H1 (cell line): ENCODE measurements around the gene SHROOM2. TPM values are rescaled to one million over a fixed set of nuclear protein-coding genes. Genes with fewer than 3 reads are reported as not detected.

ENCODE experiments used
- CTCF ChIA-PET: fragments of 300-600 bp; sonication (Branson Sonifier 250); formaldehyde crosslinking; loops from one replicate; lab custom pipeline; 2021; ENCODE audit not compliant: partially characterized antibody; lab: Charles Lee
- POLR2A ChIA-PET: fragments of 300-600 bp; sonication (Branson Sonifier 250); formaldehyde crosslinking; loops from one replicate; lab custom pipeline; 2021; ENCODE audit warnings: inconsistent platforms; ENCODE audit not compliant: partially characterized antibody; lab: Charles Lee
- DNase-seq, 2 experiments: peaks; one replicate each; pipeline versions ENCODE4 v3.0.0 to v3.0.0-alpha.2; 2010 to 2022; ENCODE audit warnings: low spot score in 2 of 2, low read depth in 1 of 2, mixed read lengths in 1 of 2
- FAIRE-seq: peaks from 2 replicates; lab custom pipeline; 2011; peaks lifted over from hg19 to GRCh38; lab: Jason Lieb, UNC
- H2AFZ ChIP-seq: 2 replicates; pipeline ENCODE4 v1.8.1; 2012; ENCODE audit warnings: low read length, inconsistent platforms
- H2AK5ac ChIP-seq: 2 replicates; pipeline ENCODE4 v1.6.1; 2013; ENCODE audit warnings: low read depth, low read length
- H2BK120ac ChIP-seq: replicated peaks from 2 replicates; pipeline ENCODE3; 2013; ENCODE audit warnings: low read depth, low read length, inconsistent platforms
- H2BK12ac ChIP-seq: 2 replicates; pipeline ENCODE4 v1.6.1; 2013; ENCODE audit warnings: low read depth, low read length
- H2BK15ac ChIP-seq: 2 replicates; pipeline ENCODE4 v1.6.1; 2013; ENCODE audit warnings: low read length
- H2BK20ac ChIP-seq: 2 replicates; pipeline ENCODE4 v1.6.1; 2013; ENCODE audit warnings: low read length
- H2BK5ac ChIP-seq: 2 replicates; pipeline ENCODE4 v1.6.1; 2013; ENCODE audit warnings: low read depth, low read length
- H3K14ac ChIP-seq: 2 replicates; pipeline ENCODE4 v1.6.1; 2013; ENCODE audit warnings: inconsistent platforms; ENCODE audit not compliant: insufficient read length
- H3K18ac ChIP-seq: 2 replicates; pipeline ENCODE4 v1.6.1; 2013; ENCODE audit warnings: low read length; ENCODE audit errors: extremely low read depth
- H3K23ac ChIP-seq: 2 replicates; pipeline ENCODE4 v1.6.1; 2013; ENCODE audit warnings: inconsistent platforms; ENCODE audit not compliant: insufficient read length
- H3K23me2 ChIP-seq: 2 replicates; pipeline ENCODE4 v1.6.1; 2013; ENCODE audit warnings: low read depth, low read length
- H3K27ac ChIP-seq: 2 replicates; pipeline ENCODE4 v1.6.1; 2011; ENCODE audit warnings: low read depth, low read length, inconsistent platforms
- H3K27me3 ChIP-seq, 4 experiments: replicated peaks in 1 of 4; 1 replicate in 1 of 4; 2 replicates in 3 of 4; pipeline versions ENCODE4 v1.6.1 to v1.8.1; 2011 to 2013; ENCODE audit warnings: low read length in 3 of 4, mild to moderate bottlenecking in 3 of 4, inconsistent platforms in 2 of 4, mixed read lengths in 2 of 4, moderate library complexity in 1 of 4; ENCODE audit not compliant: control insufficient read depth in 3 of 4, insufficient read depth in 3 of 4; ENCODE audit errors: extremely low read depth in 1 of 4
- H3K36me3 ChIP-seq, 4 experiments: 2 replicates each; pipeline versions ENCODE4 v1.6.1 to v1.8.1; 2011 to 2013; ENCODE audit warnings: mild to moderate bottlenecking in 4 of 4, low read length in 3 of 4, moderate library complexity in 2 of 4, control low read depth in 1 of 4, inconsistent platforms in 1 of 4; ENCODE audit not compliant: insufficient read depth in 4 of 4, control insufficient read depth in 2 of 4
- H3K4ac ChIP-seq: replicated peaks from 2 replicates; pipeline ENCODE3; 2013; ENCODE audit warnings: low read length, low read depth, mixed read lengths, inconsistent platforms; ENCODE audit not compliant: insufficient read length
- H3K4me1 ChIP-seq, 4 experiments: replicated peaks in 1 of 4; 1 replicate in 1 of 4; 2 replicates in 3 of 4; pipeline versions ENCODE4 v1.6.1 to v1.8.1; 2011 to 2013; ENCODE audit warnings: low read length in 3 of 4, inconsistent platforms in 2 of 4, mixed read lengths in 1 of 4; ENCODE audit not compliant: insufficient read depth in 4 of 4, control insufficient read depth in 3 of 4
- H3K4me2 ChIP-seq, 2 experiments: 2 replicates each; pipeline versions ENCODE4 v1.6.1 to v1.8.1; 2011 to 2013; ENCODE audit warnings: low read depth in 2 of 2, low read length in 2 of 2, control low read depth in 1 of 2, inconsistent platforms in 1 of 2, mild to moderate bottlenecking in 1 of 2; ENCODE audit not compliant: insufficient read depth in 1 of 2
- H3K4me3 ChIP-seq, 4 experiments: fragments of 200-600, 300-600 bp in 1 of 4; sonication (generic), shearing (Covaris generic), sonication (Bioruptor Twin) in 1 of 4; 2 replicates each; pipeline versions ENCODE4 v1.5.1 to v1.8.1; 2011 to 2016; ENCODE audit warnings: low read length in 4 of 4, low read depth in 3 of 4, control low read depth in 2 of 4, inconsistent platforms in 2 of 4, mild to moderate bottlenecking in 2 of 4, mixed read lengths in 1 of 4, moderate library complexity in 1 of 4; ENCODE audit not compliant: insufficient read depth in 2 of 4; ENCODE audit errors: extremely low read depth in 1 of 4
- H3K56ac ChIP-seq: replicated peaks from 2 replicates; pipeline ENCODE3; 2013; ENCODE audit warnings: low read depth, mild to moderate bottlenecking, mixed read lengths, low read length, inconsistent platforms; ENCODE audit not compliant: insufficient read length
- H3K79me1 ChIP-seq: 2 replicates; pipeline ENCODE4 v1.6.1; 2013; ENCODE audit warnings: low read depth, low read length, control low read depth
- H3K79me2 ChIP-seq, 2 experiments: 2 replicates each; pipeline versions ENCODE4 v1.6.1 to v1.8.1; 2012 to 2013; ENCODE audit warnings: low read length in 2 of 2, mild to moderate bottlenecking in 2 of 2, inconsistent platforms in 1 of 2; ENCODE audit not compliant: insufficient read depth in 2 of 2, control insufficient read depth in 1 of 2
- H3K9ac ChIP-seq, 4 experiments: replicated peaks in 1 of 4; 1 replicate in 1 of 4; 2 replicates in 3 of 4; pipeline versions ENCODE4 v1.6.1 to v1.8.1; 2011 to 2013; ENCODE audit warnings: low read depth in 3 of 4, low read length in 3 of 4, control low read depth in 2 of 4, mild to moderate bottlenecking in 2 of 4, moderate library complexity in 2 of 4, inconsistent platforms in 1 of 4; ENCODE audit errors: extremely low read depth in 1 of 4
- H3K9me3 ChIP-seq, 2 experiments: 2 replicates each; pipeline versions ENCODE4 v1.6.1 to v1.8.1; 2012 to 2013; ENCODE audit warnings: mild to moderate bottlenecking in 2 of 2, moderate library complexity in 2 of 2, control low read depth in 1 of 2, inconsistent platforms in 1 of 2, low read depth in 1 of 2, low read length in 1 of 2, mixed read lengths in 1 of 2; ENCODE audit not compliant: insufficient read depth in 2 of 2
- H4K20me1 ChIP-seq, 2 experiments: replicated peaks in 1 of 2; 2 replicates each; pipeline versions ENCODE3 to v1.8.1; 2011 to 2013; ENCODE audit warnings: inconsistent platforms in 2 of 2, low read length in 2 of 2, mild to moderate bottlenecking in 1 of 2; ENCODE audit not compliant: insufficient read depth in 2 of 2, control insufficient read depth in 1 of 2
- H4K5ac ChIP-seq: 2 replicates; pipeline ENCODE4 v1.6.1; 2013; ENCODE audit warnings: low read length, low read depth, mixed read lengths, inconsistent platforms; ENCODE audit not compliant: insufficient read length
- H4K8ac ChIP-seq: 2 replicates; pipeline ENCODE4 v1.8.0; 2013; ENCODE audit warnings: mild to moderate bottlenecking, moderate library complexity, low read length, inconsistent platforms; ENCODE audit not compliant: insufficient read depth; ENCODE audit errors: extremely low read depth
- H4K91ac ChIP-seq: replicated peaks from 2 replicates; pipeline ENCODE3; 2013; ENCODE audit warnings: low read length, mixed read lengths, inconsistent platforms; ENCODE audit not compliant: insufficient read length
- BACH1 ChIP-seq: IDR thresholded peaks from 2 replicates; pipeline ENCODE4 v1.6.1; 2012; ENCODE audit warnings: low read length, improper control_type of control experiment
- CBX8 ChIP-seq: fragments of 300-800, 300-1000 bp; sonication (generic); IDR thresholded peaks from 2 replicates; pipeline ENCODE4 v1.7.1; 2016; ENCODE audit warnings: low read depth, low read length, borderline replicate concordance
- CHD2 ChIP-seq: IDR thresholded peaks from 2 replicates; pipeline ENCODE4 v1.6.1; 2012; ENCODE audit warnings: low read length, improper control_type of control experiment
- EZH2 ChIP-seq: fragments of 200-600 bp; sonication (generic); IDR thresholded peaks from 2 replicates; pipeline ENCODE4 v1.7.1; 2012; ENCODE audit warnings: low read depth, mild to moderate bottlenecking, moderate library complexity, low read length, inconsistent platforms; ENCODE audit not compliant: severe bottlenecking
- HDAC6 ChIP-seq: IDR thresholded peaks from one replicate; pipeline ENCODE4 v1.7.1; 2012; ENCODE audit warnings: low read depth, mild to moderate bottlenecking, inconsistent platforms, low read length, moderate library complexity
- KDM1A ChIP-seq: fragments of 200-600, 300-600 bp; sonication (generic); IDR thresholded peaks from 2 replicates; pipeline ENCODE4 v1.7.1; 2016; ENCODE audit warnings: mild to moderate bottlenecking, low read length, borderline replicate concordance
- RAD21 ChIP-seq, 2 experiments: IDR thresholded peaks in 1 of 2; conservative IDR thresholded peaks in 1 of 2; 2 replicates each; pipeline ENCODE4 v1.6.1; 2011; ENCODE audit warnings: low read depth in 2 of 2, low read length in 2 of 2, improper control_type of control experiment in 1 of 2, inconsistent platforms in 1 of 2, mild to moderate bottlenecking in 1 of 2, moderate library complexity in 1 of 2
- RBBP5 ChIP-seq: IDR thresholded peaks from 2 replicates; pipeline ENCODE4 v1.7.1; 2012; ENCODE audit warnings: low read depth, mild to moderate bottlenecking, inconsistent platforms, low read length, moderate library complexity, borderline replicate concordance
- RFX5 ChIP-seq: IDR thresholded peaks from 2 replicates; pipeline ENCODE4 v1.6.1; 2011; ENCODE audit warnings: low read depth, low read length, improper control_type of control experiment, borderline replicate concordance
- SAP30 ChIP-seq: fragments of 300-600 bp; sonication (generic); IDR thresholded peaks from 2 replicates; pipeline ENCODE4 v1.7.1; 2012; ENCODE audit warnings: low read length, moderate library complexity, mild to moderate bottlenecking, inconsistent platforms; ENCODE audit not compliant: insufficient read depth, insufficient replicate concordance
- TAF1 ChIP-seq: IDR thresholded peaks from 2 replicates; pipeline ENCODE4 v1.6.1; 2011; ENCODE audit warnings: mild to moderate bottlenecking, low read depth, low read length
- TCF12 ChIP-seq: IDR thresholded peaks from 2 replicates; pipeline ENCODE4 v1.6.1; 2011; ENCODE audit warnings: low read depth, mild to moderate bottlenecking, low read length
- WGBS, 2 experiments: shearing (Covaris generic) in 1 of 2; methylation state at CpG; one replicate each; pipeline versions ENCODE4 v1.1.6 to v1.1.7; 2013 to 2015; ENCODE audit warnings: low lambda C conversion rate in 2 of 2, mixed read lengths in 2 of 2, inconsistent platforms in 1 of 2, low coverage in 1 of 2, missing lambda C conversion rate in 1 of 2; ENCODE audit not compliant: insufficient replicate concordance in 2 of 2, insufficient coverage in 1 of 2, insufficient read length in 1 of 2; ENCODE audit errors: extremely low coverage in 1 of 2, missing lambda C conversion rate in 1 of 2; 5-methylcytosine and 5-hydroxymethylcytosine counted together
- polyA plus RNA-seq, 7 experiments: library from polyadenylated mRNA; depleted of rRNA in 3 of 7; stranded (reverse) in 5 of 7; unstranded in 2 of 7; fragments of >200 nt in 5 of 7; fragments of 200-250 nt in 2 of 7; gene quantifications; 1 replicate in 5 of 7; 2 replicates in 1 of 7; 4 replicates in 1 of 7; pipeline versions ENCODE4 v1.2.1 to v1.2.3, GENCODE V29; 2011 to 2013; ENCODE audit warnings: missing spikeins in 2 of 7, mixed read lengths in 2 of 7
- total RNA-seq: library from RNA; stranded (reverse); fragmentation: NEBNext Ultra II Directional; extraction: Animal tissue kit (Norgen Biotek cat#: 25700); gene quantifications from 2 replicates; pipeline ENCODE4 v1.2.1, GENCODE V29; 2021

SHROOM2 gene
- total and polyA plus RNA-seq, 2 of the 8 experiments (the other 6 are each of a cell fraction or from before 2014, with no cell fraction given), result 3.4 to 14.2 TPM

- no peak overlapping the region for H3K18ac ChIP-seq
- POLR2A ChIA-PET, result no interaction called here
- TF ChIP-seq EZH2 (no peak), TCF12 (no peak), RAD21 (IDR thresholded peaks at IDR 0.05 in 1 of 2, conservative IDR thresholded peaks at IDR 0.05 in 1 of 2; ENCODE audit: low read depth in 2 of 2, low read length in 2 of 2) (no peak), BACH1 (no peak), HDAC6 (no peak), CBX8 (no peak), CHD2 (no peak), SAP30 (no peak), KDM1A (no peak), RFX5 (no peak), TAF1 (no peak), RBBP5 (no peak)
These were observed 139.8 kb downstream of the SHROOM2 start for GRCh38 chrX:9926002-9926401.

More at GRCh38 chrX:9926002-9926401, 139.8 kb downstream of the SHROOM2 start:
- peaks cover 4 to 5% of the 10 kb centered on the region in 2 experiments; a peak in 3 of 4 replicates for H3K79me2 ChIP-seq
- no peak overlapping the region for H3K4me3 ChIP-seq
- H3K4me1 ChIP-seq, result peaks cover 8 to 21% (median 15%) of the 10 kb centered on the region in 4 experiments
- no peak overlapping the region for H2BK5ac ChIP-seq
- no peak overlapping the region for H2AFZ ChIP-seq
- H2BK20ac ChIP-seq, result 0 out of 2 replicates have a peak overlapping the region, but pooled peaks have one; percentile 72
- H4K5ac ChIP-seq, result no peak overlapping the region
- no peaks in the 10 kb centered on the region for H3K36me3 ChIP-seq
- no peak overlapping the region for H4K91ac ChIP-seq
- no peak overlapping the region for H2BK15ac ChIP-seq
- H3K23me2 ChIP-seq, result peaks cover 6% of the 10 kb centered on the region
- H3K4ac ChIP-seq, result no peak overlapping the region
- no peak overlapping the region for H3K14ac ChIP-seq
- WGBS, 2 experiments, result 91% methylated on average over 9 of the region's 9 CpGs; no CpG with 5 or more reads in 1 of the 2 experiments
- H4K8ac ChIP-seq, result no peak overlapping the region
- no peaks in the 10 kb centered on the region for H3K9me3 ChIP-seq
- H2BK12ac ChIP-seq, result no peak overlapping the region
- H2AK5ac ChIP-seq, result no peak overlapping the region
- no peak overlapping the region for H3K23ac ChIP-seq
- no peaks in the 10 kb centered on the region for H3K27me3 ChIP-seq
- FAIRE-seq (no peak), DNase-seq (no peak)
- H2BK120ac ChIP-seq, result no peak overlapping the region
- no peak overlapping the region for H3K9ac ChIP-seq
- no peak overlapping the region for H3K56ac ChIP-seq
- no peak overlapping the region for H3K4me2 ChIP-seq
- no peak overlapping the region for H3K27ac ChIP-seq
- CTCF ChIA-PET, result no interaction called here
- H3K79me1 ChIP-seq, result no peaks in the 10 kb centered on the region; the same call in 1 of the 2 replicates
- H4K20me1 ChIP-seq, result peaks cover 0 to 2% of the 10 kb centered on the region in 2 experiments
